HG03432 (cell line): Measurements from ENCODE around the gene MRPL19.

ENCODE experiments used
- ATAC-seq: cut with Tn5 transposase; IDR thresholded peaks from one replicate; pipeline ENCODE4 v1.9.1; 2021; ENCODE audit warnings: mild to moderate bottlenecking, moderate library complexity; ENCODE audit not compliant: unreplicated experiment

The MRPL19 gene

GRCh38 chr2:75722687-75723086 is 76.1 kb downstream of the MRPL19 start:
- no peak for ATAC-seq

DNA sequence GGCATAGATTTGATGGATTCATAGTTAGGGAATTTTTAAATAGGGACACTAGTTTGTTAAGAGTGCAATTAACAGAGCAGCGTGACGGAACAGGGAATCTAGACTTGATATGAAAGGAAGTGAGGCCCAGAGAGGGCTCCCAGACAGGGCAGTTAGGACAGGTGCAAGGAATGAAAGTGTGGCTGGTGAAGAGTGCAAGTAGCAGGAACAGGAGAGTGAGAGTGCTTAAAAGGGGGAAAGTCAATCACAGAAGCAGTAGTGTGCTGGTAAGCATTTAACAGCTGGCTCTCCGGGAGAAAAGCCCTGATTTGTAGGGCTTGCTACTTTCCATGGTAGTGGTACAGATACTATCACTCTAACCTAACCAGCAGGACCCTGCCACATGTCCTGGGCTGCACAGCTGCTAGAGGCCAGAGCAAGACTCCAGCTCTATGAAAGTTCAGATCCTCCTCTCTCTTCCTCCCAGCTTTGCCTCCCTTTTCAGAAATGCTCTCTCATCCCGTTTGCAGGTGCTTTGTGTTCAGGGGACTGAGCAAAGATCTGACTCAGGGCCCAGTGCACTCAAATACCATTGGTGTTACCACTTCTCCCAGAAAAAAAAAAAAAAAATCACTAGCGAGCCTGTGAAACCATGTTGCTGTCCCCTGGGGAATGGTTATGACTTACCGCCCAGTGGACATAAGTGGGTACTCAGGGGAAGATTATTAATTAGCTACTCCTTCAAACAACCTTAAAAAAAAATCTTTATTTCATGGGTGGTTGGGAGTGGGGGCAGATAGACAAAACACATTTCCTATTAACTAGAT is 82.2 kb downstream of the MRPL19 start:
- ATAC-seq: peak; percentile 64

DNA sequence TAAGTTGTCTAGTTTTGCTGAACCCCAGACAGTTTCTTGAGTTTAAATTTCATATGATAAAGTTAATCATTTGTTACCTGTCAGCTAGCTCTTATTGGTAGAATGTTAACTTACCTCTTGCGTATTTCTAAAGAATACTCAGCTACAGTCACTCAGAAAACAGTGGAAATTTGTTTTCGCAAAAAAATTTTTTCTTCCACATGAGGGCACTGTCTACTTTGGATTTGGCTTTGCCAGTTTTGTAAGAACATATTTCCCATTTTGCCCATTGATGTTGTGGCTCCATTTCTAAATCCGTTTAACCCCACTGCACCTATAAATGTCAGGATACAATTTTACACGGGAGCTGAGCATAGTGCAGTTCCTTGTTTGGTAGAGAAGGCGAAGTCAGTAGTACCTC is 83.3 kb downstream of the MRPL19 start:
- ATAC-seq: no peak

DNA sequence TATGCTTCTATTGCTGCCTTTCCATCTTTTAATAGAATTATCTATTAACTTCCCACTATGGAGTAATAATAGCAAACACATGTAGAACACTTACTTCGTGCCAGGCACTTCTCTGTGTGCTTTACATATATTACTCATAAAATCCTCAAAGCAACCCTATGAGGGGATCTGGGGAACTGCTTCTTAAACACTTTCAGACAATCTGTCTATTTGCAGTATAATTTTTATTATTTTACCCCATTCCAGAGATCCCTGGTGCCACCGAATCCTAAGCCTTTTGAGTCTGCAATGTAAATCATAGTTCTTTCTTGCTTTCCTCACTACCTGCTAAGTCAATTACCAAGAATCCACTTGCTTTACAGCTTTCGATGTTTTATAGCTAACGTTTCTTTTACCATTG is 89.7 kb downstream of the MRPL19 start:
- no peak for ATAC-seq

GRCh38 chr2:75737961-75738360 is 91.4 kb downstream of the MRPL19 start:
- ATAC-seq: peak; percentile 68
